A673 (cell line): ENCODE data around the gene PHACTR2. TPM values are rescaled to one million over a fixed set of nuclear protein-coding genes. Genes with fewer than 3 reads are reported as not detected.

ENCODE experiments used
- BruUV-seq: library from RNA; stranded (reverse); fragments of 400-500 nt; replicated peaks from 2 replicates; lab custom pipeline; 2021; lab: Mats Ljungman, UMichigan
- CTCF ChIA-PET: fragments of 300-600 bp; sonication (Branson Sonifier 250); formaldehyde crosslinking; loops from one replicate; lab custom pipeline; 2022; ENCODE audit warnings: antibody characterized with exemption; lab: Charles Lee
- POLR2A ChIA-PET: fragments of 300-600 bp; sonication (Branson Sonifier 250); formaldehyde crosslinking; loops from one replicate; lab custom pipeline; 2022; ENCODE audit warnings: antibody characterized with exemption; ENCODE audit not compliant: low non-redundant PET; lab: Charles Lee
- DNase-seq: peaks from one replicate; pipeline ENCODE4 v3.0.0-alpha.2; 2015; ENCODE audit warnings: low spot score
- H3K27ac ChIP-seq: fragments of 200-600 bp; sonication (generic); 2 replicates; pipeline ENCODE4 v1.5.1; 2016; ENCODE audit warnings: mixed run types, low read depth, mild to moderate bottlenecking, mixed read lengths, antibody characterized with exemption, low read length; ENCODE audit not compliant: poor library complexity, severe bottlenecking
- H3K27me3 ChIP-seq: fragments of 200-600 bp; sonication (generic); replicated peaks from 2 replicates; pipeline ENCODE4 v1.6.1; 2017; ENCODE audit warnings: mixed run types, low read depth, mild to moderate bottlenecking, mixed read lengths, antibody characterized with exemption, low read length; ENCODE audit not compliant: insufficient read depth, poor library complexity
- H3K36me3 ChIP-seq: fragments of 200-600 bp; sonication (generic); 2 replicates; pipeline ENCODE4 v1.6.1; 2016; ENCODE audit warnings: mixed run types, mild to moderate bottlenecking, mixed read lengths, antibody characterized with exemption, low read length; ENCODE audit not compliant: insufficient read depth, poor library complexity, severe bottlenecking
- H3K4me1 ChIP-seq: fragments of 200-600 bp; sonication (generic); 2 replicates; pipeline ENCODE4 v1.6.1; 2017; ENCODE audit warnings: mixed run types, mild to moderate bottlenecking, mixed read lengths, antibody characterized with exemption, low read length; ENCODE audit not compliant: insufficient read depth, poor library complexity, severe bottlenecking
- H3K4me3 ChIP-seq: fragments of 200-600 bp; sonication (generic); 2 replicates; pipeline ENCODE4 v1.5.1; 2016; ENCODE audit warnings: low read depth, mixed run types, mild to moderate bottlenecking, mixed read lengths, low read length; ENCODE audit not compliant: poor library complexity, severe bottlenecking
- H3K9me3 ChIP-seq: fragments of 200-600 bp; sonication (generic); 2 replicates; pipeline ENCODE4 v1.6.1; 2016; ENCODE audit warnings: mixed run types, low read depth, mild to moderate bottlenecking, mixed read lengths, antibody characterized with exemption, low read length; ENCODE audit not compliant: poor library complexity, severe bottlenecking
- CTCF ChIP-seq: fragments of 300-800, 200-600 bp; sonication (generic); conservative IDR thresholded peaks from 2 replicates; pipeline ENCODE4 v1.5.1; 2017; ENCODE audit warnings: low read depth, mild to moderate bottlenecking, antibody characterized with exemption, low read length, moderate library complexity, mixed read lengths
- EZH2 ChIP-seq: fragments of 200-600 bp; sonication (generic); IDR thresholded peaks from 2 replicates; pipeline ENCODE4 v1.6.1; 2017; ENCODE audit warnings: borderline replicate concordance, low read depth, mild to moderate bottlenecking, mixed read lengths, antibody characterized with exemption, low read length; ENCODE audit not compliant: poor library complexity, severe bottlenecking
- intact Hi-C: fragments of 100-400 bp; cut with micrococcal nuclease; formaldehyde crosslinking; loops from one replicate; pipeline ENCODE4 v1.10.0; 2022; ENCODE audit not compliant: unreplicated experiment
- total RNA-seq: library from RNA; stranded (reverse); gene quantifications from 2 replicates; pipeline ENCODE4 v1.2.3, GENCODE V29; 2021

The PHACTR2 gene
- total RNA-seq, 1 experiment from 2014 or later: 2.4 TPM

- no peak overlapping the region for H3K4me3 ChIP-seq
- ChIA-PET CTCF (no interaction called here), POLR2A (no interaction called here)
- no peak overlapping the region for H3K27ac ChIP-seq
- H3K36me3 ChIP-seq: no peaks in the 10 kb centered on the region
- no peaks in the 10 kb centered on the region for H3K4me1 ChIP-seq
- intact Hi-C loops: no loop called here
- TF ChIP-seq CTCF (no peak), EZH2 (no peak)
- no TSS peak for BruUV-seq
- no peaks in the 10 kb centered on the region for H3K9me3 ChIP-seq
- no peaks in the 10 kb centered on the region for H3K27me3 ChIP-seq
- DNase-seq: no peak
Observed at GRCh38 chr6:143652841-143653331, 24.9 kb upstream of the PHACTR2 start.

- Histone ChIP-seq H3K4me3 (no peak overlapping the region), H3K9me3 (no peaks in the 10 kb centered on the region), H3K27ac (no peak overlapping the region), H3K27me3 (no peaks in the 10 kb centered on the region), H3K36me3 (no peaks in the 10 kb centered on the region), H3K4me1 (no peaks in the 10 kb centered on the region)
- intact Hi-C loops: no loop called here
- no TSS peak for BruUV-seq
- TF ChIP-seq EZH2 (no peak), CTCF (no peak)
- ChIA-PET CTCF (no interaction called here), POLR2A (no interaction called here)
- DNase-seq: no peak
Observed at GRCh38 chr6:143655541-143655940, 22.2 kb upstream of the PHACTR2 start.

- H3K27ac ChIP-seq: no peak overlapping the region
- TF ChIP-seq EZH2 (no peak), CTCF (no peak)
- ChIA-PET POLR2A (no interaction called here), CTCF (no interaction called here)
- no peaks in the 10 kb centered on the region for H3K27me3 ChIP-seq
- no peak for DNase-seq
- H3K9me3 ChIP-seq: no peaks in the 10 kb centered on the region
- H3K4me1 ChIP-seq: no peaks in the 10 kb centered on the region
- H3K36me3 ChIP-seq: no peaks in the 10 kb centered on the region
- BruUV-seq: no TSS peak
- no peak overlapping the region for H3K4me3 ChIP-seq
- intact Hi-C loops: no loop called here
Observed at GRCh38 chr6:143656026-143656425, 21.7 kb upstream of the PHACTR2 start.
